Activated CD4-positive, alpha-beta T cell treated with anti-CD3 and anti-CD28 coated beads, Interleukin-2, amount 50 U/mL, for 24 hours (primary cell): ENCODE data around the gene COMMD4.
"Not testable (repeated sequence)": the region's sequence is repeated elsewhere in the genome, so short reads cannot be mapped to it uniquely, and the experiment has no call there.

Experiments
- DNase-seq, 2 donors: peaks; one replicate each; pipeline ENCODE4 v3.0.0-alpha.2; 2020; ENCODE audit warnings: low read depth in 1 of 2, low spot score in 1 of 2

The COMMD4 gene

GRCh38 chr15:75332093-75332492, 3.8 kb upstream of the COMMD4 start:
- not testable (repeated sequence) for DNase-seq

GRCh38 chr15:75333654-75334419, 2.0 kb upstream of the COMMD4 start:
- DNase-seq: not testable (repeated sequence)

- DNase-seq: no peak
Observed at GRCh38 chr15:75335313-75335704, 554 bp upstream of the COMMD4 start.

- DNase-seq: no peak
Observed at GRCh38 chr15:75338661-75339240, 2.9 kb downstream of the COMMD4 start.

GRCh38 chr15:75339531-75340240, 3.8 kb downstream of the COMMD4 start:
- no peak for DNase-seq

GRCh38 chr15:75342221-75342620, 6.4 kb downstream of the COMMD4 start:
- DNase-seq: no peak

- DNase-seq: not testable (repeated sequence)
Observed at GRCh38 chr15:75343953-75344352, 8.1 kb downstream of the COMMD4 start.

GRCh38 chr15:75346796-75347221, 10.9 kb downstream of the COMMD4 start, which contains the start of gene NEIL1:
NEIL1 (plus strand) TSS chr15:75347039; CDS start chr15:75348906, 1,867 bp downstream.
- no peak for DNase-seq

- peak; percentile 33 to 34 for DNase-seq
Observed at GRCh38 chr15:75347222-75348033, 11.6 kb downstream of the COMMD4 start.

GRCh38 chr15:75348034-75348561, 12.2 kb downstream of the COMMD4 start:
- DNase-seq: no peak

- DNase-seq: no peak
Observed at GRCh38 chr15:75348562-75349350, 12.9 kb downstream of the COMMD4 start.

GRCh38 chr15:75349351-75349669, 13.4 kb downstream of the COMMD4 start:
- DNase-seq: not testable (repeated sequence)

GRCh38 chr15:75349851-75350588, 14.2 kb downstream of the COMMD4 start:
- DNase-seq: peak in 1 of 2 donors; percentile 33

- DNase-seq: no peak
Observed at GRCh38 chr15:75350601-75351361, 14.9 kb downstream of the COMMD4 start.

GRCh38 chr15:75352186-75353080, 16.6 kb downstream of the COMMD4 start:
- DNase-seq: no peak

- DNase-seq: no peak
Observed at GRCh38 chr15:75353604-75354003, 17.7 kb downstream of the COMMD4 start.

- no peak for DNase-seq
Observed at GRCh38 chr15:75354454-75354853, 18.6 kb downstream of the COMMD4 start.

GRCh38 chr15:75355369-75355768, 19.5 kb downstream of the COMMD4 start:
- no peak for DNase-seq
